Skeletal muscle tissue (tissue), 4 donors: Measurements from ENCODE around the gene GRPEL1. TPM values are rescaled to one million over a fixed set of nuclear protein-coding genes. Genes with fewer than 3 reads are reported as not detected.

Source experiments
- H3K27ac ChIP-seq: one replicate; pipeline ENCODE4 v1.7.0; 2013; ENCODE audit warnings: mild to moderate bottlenecking, low read depth, low read length, inconsistent platforms
- H3K27me3 ChIP-seq, 3 donors: one replicate each; pipeline ENCODE4 v1.7.0; 2013; ENCODE audit warnings: low read length in 3 of 3; ENCODE audit not compliant: control insufficient read depth in 3 of 3, insufficient read depth in 3 of 3
- H3K36me3 ChIP-seq, 3 donors: one replicate each; pipeline ENCODE4 v1.7.0; 2013; ENCODE audit warnings: low read length in 3 of 3; ENCODE audit not compliant: control insufficient read depth in 3 of 3, insufficient read depth in 3 of 3
- H3K4me1 ChIP-seq, 3 donors: one replicate each; pipeline ENCODE4 v1.7.0; 2013; ENCODE audit warnings: low read length in 3 of 3, mild to moderate bottlenecking in 3 of 3; ENCODE audit not compliant: control insufficient read depth in 3 of 3, insufficient read depth in 3 of 3
- H3K4me3 ChIP-seq, 3 donors: one replicate each; pipeline ENCODE4 v1.7.0; 2013; ENCODE audit warnings: low read length in 3 of 3
- H3K9ac ChIP-seq, 3 donors: one replicate each; pipeline ENCODE4 v1.7.0; 2013; ENCODE audit warnings: low read length in 3 of 3, mild to moderate bottlenecking in 3 of 3, moderate library complexity in 2 of 3, low read depth in 1 of 3
- H3K9me3 ChIP-seq, 3 donors: one replicate each; pipeline ENCODE4 v1.7.0; 2013; ENCODE audit warnings: low read length in 3 of 3; ENCODE audit not compliant: control insufficient read depth in 3 of 3
- total RNA-seq: library from RNA; depleted of rRNA; stranded (reverse); fragments of >200 nt; gene quantifications from one replicate; pipeline ENCODE4 v1.2.3, GENCODE V29; 2014
- donor health status: Osteomylitis.

GRPEL1 gene
- total RNA-seq, 1 donor from 2014 or later = 19.3 TPM

DNA sequence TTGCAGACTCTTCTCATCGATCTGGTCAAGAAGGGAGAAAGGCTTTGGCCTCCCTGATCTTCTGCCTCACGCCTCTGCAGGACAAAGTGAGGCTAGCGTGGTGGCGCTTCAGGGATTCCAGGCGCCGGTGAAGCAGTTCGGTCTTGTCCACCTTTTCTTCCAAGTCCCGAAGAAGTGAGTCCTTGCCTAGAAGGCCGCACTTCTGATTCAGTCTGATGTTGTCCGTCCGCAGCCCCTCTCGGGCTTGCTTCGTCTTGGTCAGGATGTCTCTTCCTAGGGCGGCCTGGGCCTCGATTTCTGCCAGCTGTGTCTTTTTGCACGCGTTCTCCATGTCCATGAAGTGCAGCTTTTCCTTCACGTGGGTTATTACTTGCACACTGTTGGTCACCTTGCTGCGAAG is 26.6 kb downstream of the GRPEL1 start:
- Histone ChIP-seq H3K27ac (no peak overlapping the region), H3K4me3 (peak overlapping the region in 1 of 3 donors; percentile 89), H3K4me1 (peaks cover 34 to 41% (median 39%) of the 10 kb centered on the region in 3 donors), H3K9ac (no peak overlapping the region), H3K27me3 (no peaks in the 10 kb centered on the region), H3K9me3 (no peaks in the 10 kb centered on the region), H3K36me3 (peaks cover 0 to 4% (median 4%) of the 10 kb centered on the region in 3 donors)

DNA sequence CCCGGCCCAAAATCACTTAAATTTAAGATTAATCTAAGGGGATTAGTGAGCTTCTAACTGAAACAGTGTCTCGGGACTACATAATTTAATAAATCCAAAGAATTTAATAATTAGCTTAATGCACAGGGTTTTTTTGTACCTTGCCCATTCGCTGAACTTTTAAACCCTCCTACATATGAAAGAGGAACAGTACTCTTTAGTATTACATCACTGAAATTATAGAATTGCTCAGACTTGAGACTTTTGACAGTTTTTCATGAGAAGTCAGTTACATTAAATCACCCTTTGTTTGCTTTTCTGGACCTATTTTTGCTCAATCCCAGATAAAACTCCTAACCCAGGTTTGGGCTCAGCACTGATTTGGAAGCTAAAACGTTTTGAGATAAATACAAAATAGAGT is 27.1 kb downstream of the GRPEL1 start:
- Histone ChIP-seq H3K9me3 (no peaks in the 10 kb centered on the region), H3K9ac (no peak overlapping the region), H3K27me3 (no peaks in the 10 kb centered on the region), H3K36me3 (peaks cover 0 to 4% (median 2%) of the 10 kb centered on the region in 3 donors), H3K4me1 (peaks cover 29 to 36% (median 34%) of the 10 kb centered on the region in 3 donors), H3K27ac (no peak overlapping the region), H3K4me3 (no peak overlapping the region)

- no peaks in the 10 kb centered on the region for H3K9me3 ChIP-seq
- H3K4me3 ChIP-seq = no peak overlapping the region
- H3K27ac ChIP-seq = no peak overlapping the region
- no peak overlapping the region for H3K9ac ChIP-seq
- H3K36me3 ChIP-seq = peaks cover 2 to 7% (median 3%) of the 10 kb centered on the region in 3 donors
- no peaks in the 10 kb centered on the region for H3K27me3 ChIP-seq
- H3K4me1 ChIP-seq = peaks cover 12 to 14% (median 13%) of the 10 kb centered on the region in 3 donors
Observed at GRCh38 chr4:7037425-7037824, 30.4 kb downstream of the GRPEL1 start.

DNA sequence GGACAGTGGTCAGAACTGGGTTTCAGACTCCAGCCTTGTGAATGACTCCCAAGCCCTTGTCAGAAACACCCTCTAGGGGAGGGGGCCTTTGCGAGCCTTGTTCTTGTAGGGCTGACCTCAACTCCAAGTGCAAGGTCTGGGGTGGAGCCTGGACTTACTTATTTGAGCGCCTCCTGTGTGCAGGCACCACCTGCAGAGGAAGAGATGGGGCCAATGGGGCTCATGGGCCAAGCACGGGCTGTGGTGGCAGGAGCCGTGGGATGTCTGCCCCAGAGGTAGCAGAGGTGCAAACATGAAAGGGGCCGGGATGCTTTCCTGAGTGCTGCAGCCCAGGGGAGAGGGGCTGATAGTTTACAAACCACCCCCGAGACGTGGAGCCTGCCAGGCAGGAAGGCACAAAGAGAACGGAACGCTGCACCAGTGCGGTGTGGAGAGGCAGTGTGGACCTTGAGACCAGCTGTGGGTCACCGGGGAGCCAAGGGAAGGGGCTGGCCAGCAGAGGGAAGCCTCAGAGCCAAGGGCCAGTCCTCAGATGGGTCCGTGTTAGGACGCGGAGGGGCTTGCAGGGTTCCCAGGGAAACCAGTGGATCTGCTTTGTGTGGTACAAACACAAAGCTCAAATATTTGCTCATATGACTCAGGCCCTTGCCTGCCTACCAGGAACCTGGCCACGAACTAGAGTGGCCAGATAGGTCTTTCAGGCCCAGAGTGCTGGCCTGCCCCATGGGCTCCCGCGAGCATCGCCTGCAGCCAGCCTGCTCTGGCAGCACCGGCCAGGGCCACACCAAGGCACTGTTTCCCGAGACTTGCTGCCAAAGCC is 33.4 kb downstream of the GRPEL1 start:
- Histone ChIP-seq H3K9me3 (no peaks in the 10 kb centered on the region), H3K9ac (no peak overlapping the region), H3K27ac (no peak overlapping the region), H3K4me1 (no peaks in the 10 kb centered on the region), H3K27me3 (no peaks in the 10 kb centered on the region), H3K36me3 (peaks cover 28 to 34% (median 31%) of the 10 kb centered on the region in 3 donors), H3K4me3 (no peak overlapping the region)

DNA sequence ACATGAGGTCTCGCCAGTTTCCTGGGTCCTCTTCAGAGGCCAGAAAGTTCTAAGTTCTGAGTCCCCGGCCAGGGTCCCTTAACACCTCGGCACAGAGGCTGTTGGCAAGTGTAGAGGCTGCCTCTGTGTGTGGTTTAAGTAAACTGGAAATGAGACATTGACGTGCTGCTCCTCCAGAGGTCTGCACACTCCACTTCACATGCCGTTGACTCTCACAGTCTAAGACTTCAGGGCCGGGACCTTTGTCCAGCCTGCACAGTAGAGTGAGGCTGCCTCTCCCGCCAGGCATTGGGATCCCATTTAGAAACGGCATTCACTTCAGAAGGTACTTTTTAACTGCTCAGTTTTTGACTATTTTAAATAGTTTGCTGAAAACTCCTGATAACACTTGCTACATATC is 35.3 kb downstream of the GRPEL1 start:
- Histone ChIP-seq H3K4me1 (no peaks in the 10 kb centered on the region), H3K9ac (no peak overlapping the region), H3K27me3 (no peaks in the 10 kb centered on the region), H3K9me3 (no peaks in the 10 kb centered on the region), H3K4me3 (no peak overlapping the region), H3K36me3 (peaks cover 31 to 40% (median 33%) of the 10 kb centered on the region in 3 donors), H3K27ac (no peak overlapping the region)

DNA sequence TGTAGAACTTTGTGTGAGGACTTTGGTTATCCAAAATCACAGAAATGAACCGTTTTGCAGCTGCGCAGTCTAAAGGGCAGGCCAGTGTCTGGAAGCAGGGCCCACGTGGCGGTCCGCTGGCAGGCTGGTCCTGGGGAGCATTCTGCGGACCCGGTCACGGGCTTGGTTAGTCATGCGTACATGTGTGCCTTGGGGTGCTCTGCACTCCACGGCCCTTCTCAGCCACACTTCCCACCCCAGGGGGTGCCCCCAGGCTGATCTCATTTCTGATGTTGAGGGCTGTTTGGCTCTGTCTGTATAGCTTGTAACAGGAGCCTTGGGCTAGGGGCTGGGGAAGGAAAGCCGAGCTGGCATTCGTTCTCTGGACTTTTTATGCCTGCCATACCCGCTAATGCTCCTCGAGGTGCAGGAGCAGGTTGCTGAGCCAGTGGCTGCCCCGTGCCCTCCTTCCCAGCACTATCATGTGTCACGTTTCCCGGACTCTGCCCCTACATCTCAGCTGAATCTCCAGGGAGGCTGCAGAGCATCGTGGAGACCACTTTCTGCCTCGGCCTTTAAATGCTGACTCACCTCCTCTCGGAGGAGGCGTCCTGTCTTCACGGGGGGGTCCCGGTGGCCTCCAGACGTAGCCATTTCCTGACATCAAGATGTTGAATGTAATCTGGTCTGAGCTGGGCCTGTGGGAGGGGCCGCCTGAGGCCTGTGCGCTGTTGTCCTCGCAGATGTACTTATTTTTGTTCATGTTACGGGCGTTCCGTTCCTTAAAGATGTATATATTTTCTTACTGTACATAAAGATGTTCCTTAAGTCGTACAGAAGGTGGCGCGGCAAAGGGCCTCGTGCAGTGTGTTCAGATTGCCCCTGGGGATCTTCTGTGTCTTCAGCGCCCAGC is 36.1 kb downstream of the GRPEL1 start:
- no peaks in the 10 kb centered on the region for H3K9me3 ChIP-seq
- no peaks in the 10 kb centered on the region for H3K4me1 ChIP-seq
- H3K27ac ChIP-seq = no peak overlapping the region
- no peak overlapping the region for H3K9ac ChIP-seq
- H3K36me3 ChIP-seq = peaks cover 34 to 44% (median 36%) of the 10 kb centered on the region in 3 donors
- H3K4me3 ChIP-seq = no peak overlapping the region
- H3K27me3 ChIP-seq = no peaks in the 10 kb centered on the region

GRCh38 chr4:7030856-7031255 is 37.0 kb downstream of the GRPEL1 start:
- Histone ChIP-seq H3K4me3 (no peak overlapping the region), H3K27me3 (no peaks in the 10 kb centered on the region), H3K27ac (no peak overlapping the region), H3K36me3 (peaks cover 37 to 46% (median 37%) of the 10 kb centered on the region in 3 donors), H3K9ac (no peak overlapping the region), H3K4me1 (no peaks in the 10 kb centered on the region), H3K9me3 (no peaks in the 10 kb centered on the region)

- H3K27ac ChIP-seq = no peak overlapping the region
- no peaks in the 10 kb centered on the region for H3K4me1 ChIP-seq
- H3K9ac ChIP-seq = no peak overlapping the region
- H3K36me3 ChIP-seq = peaks cover 43 to 53% (median 45%) of the 10 kb centered on the region in 3 donors
- no peak overlapping the region for H3K4me3 ChIP-seq
- H3K27me3 ChIP-seq = no peaks in the 10 kb centered on the region
- H3K9me3 ChIP-seq = no peaks in the 10 kb centered on the region
Observed at GRCh38 chr4:7029921-7030320, 37.9 kb downstream of the GRPEL1 start.

DNA sequence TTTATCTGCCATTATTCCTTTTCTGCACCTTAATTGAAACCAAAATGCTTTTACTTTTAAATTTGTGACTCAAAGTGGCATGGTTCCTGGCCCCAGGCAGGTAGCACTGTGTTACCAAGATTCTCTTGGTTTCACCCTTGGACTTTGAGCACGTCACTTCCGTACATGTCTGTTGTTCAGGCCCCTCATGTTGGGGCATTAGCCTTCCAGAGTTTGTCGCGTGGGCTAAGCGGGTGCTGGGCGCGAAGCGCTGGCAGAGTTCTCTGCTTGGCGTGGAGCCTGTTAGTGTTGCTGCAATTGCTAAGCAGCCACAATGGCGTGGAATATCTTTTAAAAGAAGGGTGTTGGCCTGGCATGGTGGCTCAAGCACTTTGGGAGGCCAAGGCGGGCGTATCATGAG is 38.7 kb downstream of the GRPEL1 start:
- Histone ChIP-seq H3K9me3 (no peaks in the 10 kb centered on the region), H3K27ac (no peak overlapping the region), H3K4me3 (no peak overlapping the region), H3K4me1 (no peaks in the 10 kb centered on the region), H3K36me3 (peaks cover 44 to 60% (median 52%) of the 10 kb centered on the region in 3 donors), H3K27me3 (no peaks in the 10 kb centered on the region), H3K9ac (no peak overlapping the region)

- peaks cover 45 to 64% (median 58%) of the 10 kb centered on the region in 3 donors for H3K36me3 ChIP-seq
- no peaks in the 10 kb centered on the region for H3K27me3 ChIP-seq
- no peak overlapping the region for H3K27ac ChIP-seq
- H3K4me3 ChIP-seq = no peak overlapping the region
- H3K9me3 ChIP-seq = no peaks in the 10 kb centered on the region
- H3K4me1 ChIP-seq = no peaks in the 10 kb centered on the region
- no peak overlapping the region for H3K9ac ChIP-seq
Observed at GRCh38 chr4:7027913-7028312, 40.0 kb downstream of the GRPEL1 start.
